Neutrophil (primary cell): ENCODE measurements around the gene EBF3.

Experiments used
- H3K27ac ChIP-seq: fragments of 200-600 bp; sonication (generic); 2 replicates; pipeline ENCODE4 v1.5.1; 2016; ENCODE audit warnings: mild to moderate bottlenecking, moderate library complexity
- H3K27me3 ChIP-seq: fragments of 200-600 bp; sonication (generic); 2 replicates; pipeline ENCODE4 v1.6.0; 2016; ENCODE audit warnings: mild to moderate bottlenecking
- H3K36me3 ChIP-seq: fragments of 200-600 bp; sonication (generic); 2 replicates; pipeline ENCODE4 v1.5.1; 2017
- H3K4me1 ChIP-seq, 2 experiments: fragments of 200-600 bp in 1 of 2; sonication (generic) in 1 of 2; 1 replicate in 1 of 2; 2 replicates in 1 of 2; pipeline versions ENCODE4 v1.5.1 to v1.6.1; 2013 to 2016; ENCODE audit warnings: low read depth in 1 of 2, low read length in 1 of 2, mild to moderate bottlenecking in 1 of 2, moderate library complexity in 1 of 2; ENCODE audit not compliant: control insufficient read depth in 1 of 2, insufficient read depth in 1 of 2
- H3K4me3 ChIP-seq, 2 experiments: fragments of 200-600 bp in 1 of 2; sonication (generic) in 1 of 2; 1 replicate in 1 of 2; 2 replicates in 1 of 2; pipeline ENCODE4 v1.5.1; 2013 to 2016; ENCODE audit warnings: low read depth in 1 of 2, low read length in 1 of 2, mild to moderate bottlenecking in 1 of 2, moderate library complexity in 1 of 2
- H3K9me3 ChIP-seq: fragments of 200-600 bp; sonication (generic); 2 replicates; pipeline ENCODE4 v1.5.1; 2016
- CTCF ChIP-seq: fragments of 200-600 bp; sonication (generic); IDR thresholded peaks from 2 replicates; pipeline ENCODE4 v1.5.1; 2016; ENCODE audit warnings: antibody characterized with exemption

EBF3 gene

GRCh38 chr10:129938460-129938859 is 25.6 kb downstream of the EBF3 start:
- no peak for TF ChIP-seq CTCF
- Histone ChIP-seq H3K27ac (no peak overlapping the region), H3K4me3 (no peak overlapping the region), H3K4me1 (no peaks in the 10 kb centered on the region), H3K27me3 (no peaks in the 10 kb centered on the region), H3K36me3 (no peaks in the 10 kb centered on the region), H3K9me3 (no peaks in the 10 kb centered on the region)

GRCh38 chr10:129937351-129937751 is 26.7 kb downstream of the EBF3 start:
- TF ChIP-seq CTCF, result no peak

GRCh38 chr10:129936923-129937300 is 27.2 kb downstream of the EBF3 start:
- H3K27ac ChIP-seq, result no peak overlapping the region
- H3K4me3 ChIP-seq, result no peak overlapping the region
- no peak for TF ChIP-seq CTCF
- no peaks in the 10 kb centered on the region for H3K27me3 ChIP-seq
- no peaks in the 10 kb centered on the region for H3K36me3 ChIP-seq
- H3K4me1 ChIP-seq, result no peaks in the 10 kb centered on the region
- H3K9me3 ChIP-seq, result no peaks in the 10 kb centered on the region

More at GRCh38 chr10:129937351-129937751, 26.7 kb downstream of the EBF3 start:
- no peaks in the 10 kb centered on the region for H3K9me3 ChIP-seq
- H3K36me3 ChIP-seq, result no peaks in the 10 kb centered on the region
- no peaks in the 10 kb centered on the region for H3K4me1 ChIP-seq
- no peak overlapping the region for H3K4me3 ChIP-seq
- H3K27ac ChIP-seq, result no peak overlapping the region
- H3K27me3 ChIP-seq, result no peaks in the 10 kb centered on the region

- Histone ChIP-seq H3K4me1 (no peaks in the 10 kb centered on the region), H3K9me3 (no peaks in the 10 kb centered on the region), H3K27me3 (no peaks in the 10 kb centered on the region), H3K27ac (no peak overlapping the region), H3K4me3 (no peak overlapping the region), H3K36me3 (no peaks in the 10 kb centered on the region)
- no peak for TF ChIP-seq CTCF
These were observed 27.7 kb downstream of the EBF3 start for GRCh38 chr10:129936266-129936922.

GRCh38 chr10:129935867-129936152 is 28.3 kb downstream of the EBF3 start:
- no peaks in the 10 kb centered on the region for H3K4me1 ChIP-seq
- H3K4me3 ChIP-seq, result no peak overlapping the region
- H3K27ac ChIP-seq, result no peak overlapping the region
- no peak for TF ChIP-seq CTCF
- H3K27me3 ChIP-seq, result no peaks in the 10 kb centered on the region
- H3K36me3 ChIP-seq, result no peaks in the 10 kb centered on the region
- H3K9me3 ChIP-seq, result no peaks in the 10 kb centered on the region
